A673 (cell line): ENCODE measurements around the gene MBD5. TPM values are rescaled to one million over a fixed set of nuclear protein-coding genes. Genes with fewer than 3 reads are reported as not detected.

Experiments used
- BruUV-seq: library from RNA; stranded (reverse); fragments of 400-500 nt; replicated peaks from 2 replicates; lab custom pipeline; 2021; lab: Mats Ljungman, UMichigan
- CTCF ChIA-PET: fragments of 300-600 bp; sonication (Branson Sonifier 250); formaldehyde crosslinking; loops from one replicate; lab custom pipeline; 2022; ENCODE audit warnings: antibody characterized with exemption; lab: Charles Lee
- POLR2A ChIA-PET: fragments of 300-600 bp; sonication (Branson Sonifier 250); formaldehyde crosslinking; loops from one replicate; lab custom pipeline; 2022; ENCODE audit warnings: antibody characterized with exemption; ENCODE audit not compliant: low non-redundant PET; lab: Charles Lee
- DNase-seq: peaks from one replicate; pipeline ENCODE4 v3.0.0-alpha.2; 2015; ENCODE audit warnings: low spot score
- H3K27ac ChIP-seq: fragments of 200-600 bp; sonication (generic); 2 replicates; pipeline ENCODE4 v1.5.1; 2016; ENCODE audit warnings: mixed run types, low read depth, mild to moderate bottlenecking, mixed read lengths, antibody characterized with exemption, low read length; ENCODE audit not compliant: poor library complexity, severe bottlenecking
- H3K27me3 ChIP-seq: fragments of 200-600 bp; sonication (generic); replicated peaks from 2 replicates; pipeline ENCODE4 v1.6.1; 2017; ENCODE audit warnings: mixed run types, low read depth, mild to moderate bottlenecking, mixed read lengths, antibody characterized with exemption, low read length; ENCODE audit not compliant: insufficient read depth, poor library complexity
- H3K36me3 ChIP-seq: fragments of 200-600 bp; sonication (generic); 2 replicates; pipeline ENCODE4 v1.6.1; 2016; ENCODE audit warnings: mixed run types, mild to moderate bottlenecking, mixed read lengths, antibody characterized with exemption, low read length; ENCODE audit not compliant: insufficient read depth, poor library complexity, severe bottlenecking
- H3K4me1 ChIP-seq: fragments of 200-600 bp; sonication (generic); 2 replicates; pipeline ENCODE4 v1.6.1; 2017; ENCODE audit warnings: mixed run types, mild to moderate bottlenecking, mixed read lengths, antibody characterized with exemption, low read length; ENCODE audit not compliant: insufficient read depth, poor library complexity, severe bottlenecking
- H3K4me3 ChIP-seq: fragments of 200-600 bp; sonication (generic); 2 replicates; pipeline ENCODE4 v1.5.1; 2016; ENCODE audit warnings: low read depth, mixed run types, mild to moderate bottlenecking, mixed read lengths, low read length; ENCODE audit not compliant: poor library complexity, severe bottlenecking
- H3K9me3 ChIP-seq: fragments of 200-600 bp; sonication (generic); 2 replicates; pipeline ENCODE4 v1.6.1; 2016; ENCODE audit warnings: mixed run types, low read depth, mild to moderate bottlenecking, mixed read lengths, antibody characterized with exemption, low read length; ENCODE audit not compliant: poor library complexity, severe bottlenecking
- EZH2 ChIP-seq: fragments of 200-600 bp; sonication (generic); IDR thresholded peaks from 2 replicates; pipeline ENCODE4 v1.6.1; 2017; ENCODE audit warnings: borderline replicate concordance, low read depth, mild to moderate bottlenecking, mixed read lengths, antibody characterized with exemption, low read length; ENCODE audit not compliant: poor library complexity, severe bottlenecking
- intact Hi-C: fragments of 100-400 bp; cut with micrococcal nuclease; formaldehyde crosslinking; loops from one replicate; pipeline ENCODE4 v1.10.0; 2022; ENCODE audit not compliant: unreplicated experiment
- total RNA-seq: library from RNA; stranded (reverse); gene quantifications from 2 replicates; pipeline ENCODE4 v1.2.3, GENCODE V29; 2021
- TF ChIP-seq, protein P1 (sequence below): fragments of 300-800, 200-600 bp; sonication (generic); conservative IDR thresholded peaks from 2 replicates; pipeline ENCODE4 v1.5.1; 2017; ENCODE audit warnings: low read depth, mild to moderate bottlenecking, antibody characterized with exemption, low read length, moderate library complexity, mixed read lengths

MBD5 gene
- total RNA-seq, 1 experiment from 2014 or later: 32.4 TPM

DNA sequence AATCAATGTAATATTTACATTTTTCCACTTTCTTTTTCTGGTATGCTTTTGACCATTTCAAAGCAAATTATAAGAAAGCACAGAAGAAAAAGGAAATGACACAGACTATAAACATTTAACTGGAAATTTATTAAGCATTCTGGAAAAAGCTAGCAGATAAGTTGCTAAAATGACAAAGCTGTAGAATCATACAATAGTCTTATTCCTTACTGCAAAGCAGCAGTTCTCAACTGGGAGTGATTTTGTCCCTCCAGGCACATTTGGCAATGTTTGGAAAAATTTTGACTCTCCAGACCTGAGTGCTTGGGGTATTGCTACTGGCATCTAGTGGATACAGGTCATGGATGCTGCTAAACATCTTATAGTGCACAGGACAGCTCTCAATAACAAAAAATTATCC is 75.1 kb downstream of the MBD5 start:
- CTCF ChIA-PET: no interaction called here

DNA sequence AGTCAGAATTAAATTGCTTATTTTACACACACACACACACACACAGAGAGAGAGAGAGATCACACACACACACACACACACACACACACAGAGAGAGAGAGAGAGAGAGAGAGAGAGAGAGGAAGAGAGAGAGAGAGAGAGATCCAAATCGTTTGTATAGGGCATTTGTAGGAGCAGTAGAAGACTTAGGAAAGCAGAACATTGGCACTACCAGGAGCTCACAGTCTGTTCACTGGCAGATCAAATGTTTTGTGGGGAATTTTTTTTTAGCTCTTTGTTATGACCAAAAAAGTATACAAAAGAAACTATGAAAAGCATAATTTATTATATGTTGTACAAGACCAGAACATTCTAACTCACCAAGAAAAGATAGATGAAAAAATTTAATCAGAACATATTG is 81.8 kb downstream of the MBD5 start:
- no peak overlapping the region for H3K27ac ChIP-seq
- H3K36me3 ChIP-seq: no peaks in the 10 kb centered on the region
- H3K27me3 ChIP-seq: no peaks in the 10 kb centered on the region
- no peak for DNase-seq
- intact Hi-C loops: no loop called here
- no peak overlapping the region for H3K4me3 ChIP-seq
- no TSS peak for BruUV-seq
- H3K9me3 ChIP-seq: no peaks in the 10 kb centered on the region
- TF ChIP-seq EZH2: no peak
- TF ChIP-seq, protein P1, sequence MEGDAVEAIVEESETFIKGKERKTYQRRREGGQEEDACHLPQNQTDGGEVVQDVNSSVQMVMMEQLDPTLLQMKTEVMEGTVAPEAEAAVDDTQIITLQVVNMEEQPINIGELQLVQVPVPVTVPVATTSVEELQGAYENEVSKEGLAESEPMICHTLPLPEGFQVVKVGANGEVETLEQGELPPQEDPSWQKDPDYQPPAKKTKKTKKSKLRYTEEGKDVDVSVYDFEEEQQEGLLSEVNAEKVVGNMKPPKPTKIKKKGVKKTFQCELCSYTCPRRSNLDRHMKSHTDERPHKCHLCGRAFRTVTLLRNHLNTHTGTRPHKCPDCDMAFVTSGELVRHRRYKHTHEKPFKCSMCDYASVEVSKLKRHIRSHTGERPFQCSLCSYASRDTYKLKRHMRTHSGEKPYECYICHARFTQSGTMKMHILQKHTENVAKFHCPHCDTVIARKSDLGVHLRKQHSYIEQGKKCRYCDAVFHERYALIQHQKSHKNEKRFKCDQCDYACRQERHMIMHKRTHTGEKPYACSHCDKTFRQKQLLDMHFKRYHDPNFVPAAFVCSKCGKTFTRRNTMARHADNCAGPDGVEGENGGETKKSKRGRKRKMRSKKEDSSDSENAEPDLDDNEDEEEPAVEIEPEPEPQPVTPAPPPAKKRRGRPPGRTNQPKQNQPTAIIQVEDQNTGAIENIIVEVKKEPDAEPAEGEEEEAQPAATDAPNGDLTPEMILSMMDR: no peak
- H3K4me1 ChIP-seq: no peaks in the 10 kb centered on the region
- ChIA-PET CTCF (no interaction called here), POLR2A (no interaction called here)

More for the DNA sequence above, 75.1 kb downstream of the MBD5 start:
- Histone ChIP-seq H3K9me3 (no peaks in the 10 kb centered on the region), H3K36me3 (no peaks in the 10 kb centered on the region), H3K27me3 (no peaks in the 10 kb centered on the region), H3K27ac (no peak overlapping the region), H3K4me3 (no peak overlapping the region), H3K4me1 (no peaks in the 10 kb centered on the region)
- TF ChIP-seq EZH2: no peak
- TF ChIP-seq, protein P1: no peak
- intact Hi-C loops: no loop called here
- POLR2A ChIA-PET: no interaction called here
- DNase-seq: no peak
- BruUV-seq: no TSS peak

DNA sequence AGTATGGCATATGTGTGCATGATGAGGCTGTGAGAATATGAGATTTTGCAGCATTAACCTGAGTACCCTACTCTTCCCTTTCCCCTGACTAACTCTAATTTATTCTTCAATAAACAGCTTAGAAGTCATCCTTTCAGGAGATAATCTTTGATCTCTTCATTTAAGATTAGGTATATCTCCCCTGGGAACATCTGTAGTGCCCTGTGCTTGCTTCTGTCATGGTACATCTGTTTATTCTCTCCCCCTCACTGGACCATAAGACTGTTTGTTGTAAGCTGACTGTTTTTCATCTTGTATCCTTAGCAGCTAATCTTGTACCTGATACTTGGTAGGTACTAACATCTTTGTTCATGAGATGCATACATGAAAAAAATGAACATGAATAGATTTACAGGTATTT is 83.1 kb downstream of the MBD5 start:
- intact Hi-C loops: no loop called here
- no TSS peak for BruUV-seq
- Histone ChIP-seq H3K27me3 (no peaks in the 10 kb centered on the region), H3K9me3 (no peaks in the 10 kb centered on the region), H3K36me3 (no peaks in the 10 kb centered on the region), H3K27ac (no peak overlapping the region), H3K4me3 (no peak overlapping the region), H3K4me1 (no peaks in the 10 kb centered on the region)
- no peak for TF ChIP-seq EZH2
- TF ChIP-seq, protein P1: no peak
- POLR2A ChIA-PET: interaction anchor here (0.6 kb wide), 2 partner anchors 60 to 792 kb away, joined by 3 read pairs; no protein-coding TSS in a partner anchor
- CTCF ChIA-PET: no interaction called here
- no peak for DNase-seq
